Heart left ventricle (tissue), 16 donors: ENCODE results near the gene CLRN3. TPM values are rescaled to one million over a fixed set of nuclear protein-coding genes. Genes with fewer than 3 reads are reported as not detected.

Source experiments
- ATAC-seq, 4 donors: fragments of 200-7000 bp; cut with Tn5 transposase; one replicate each; pipeline ENCODE4 v1.9.1; 2020 to 2022; ENCODE audit warnings: moderate library complexity in 4 of 4, mild to moderate bottlenecking in 3 of 4, moderate number of reproducible peaks in 1 of 4
- DNase-seq, 5 donors: peaks; one replicate each; pipeline ENCODE4 v3.0.0-alpha.2; 2020
- H3K27ac ChIP-seq, 12 donors: fragments of 200-600 bp; sonication (generic) in 4 of 12; one replicate each; pipeline versions ENCODE4 v1.5.0 to v1.8.0; 2016 to 2022; ENCODE audit warnings: mild to moderate bottlenecking in 2 of 12
- H3K27me3 ChIP-seq, 9 donors: fragments of 200-600 bp; sonication (generic) in 2 of 9; one replicate each; pipeline versions ENCODE4 v1.5.1 to v1.8.0; 2016 to 2022; ENCODE audit warnings: mild to moderate bottlenecking in 3 of 9
- H3K36me3 ChIP-seq, 9 donors: fragments of 200-600 bp; sonication (generic) in 2 of 9; one replicate each; pipeline versions ENCODE4 v1.5.0 to v1.8.0; 2018 to 2022; ENCODE audit warnings: mild to moderate bottlenecking in 2 of 9
- H3K4me1 ChIP-seq, 12 donors: fragments of 200-600 bp; sonication (generic) in 4 of 12; one replicate each; pipeline versions ENCODE4 v1.5.0 to v1.8.0; 2016 to 2022; ENCODE audit warnings: mild to moderate bottlenecking in 3 of 12
- H3K4me3 ChIP-seq, 12 donors: fragments of 200-600 bp; sonication (generic) in 4 of 12; one replicate each; pipeline versions ENCODE4 v1.5.0 to v1.8.0; 2017 to 2022; ENCODE audit warnings: mild to moderate bottlenecking in 9 of 12, moderate library complexity in 4 of 12
- H3K9me3 ChIP-seq, 12 donors: fragments of 200-600 bp; sonication (generic) in 4 of 12; one replicate each; pipeline versions ENCODE4 v1.5.0 to v1.8.0; 2016 to 2022; ENCODE audit warnings: mild to moderate bottlenecking in 1 of 12
- POLR2A ChIP-seq, 2 donors: fragments of 450-650 bp; IDR thresholded peaks; one replicate each; pipeline ENCODE4 v1.6.1; 2017; ENCODE audit warnings: antibody characterized with exemption in 2 of 2, mild to moderate bottlenecking in 2 of 2, moderate library complexity in 2 of 2
- WGBS, 4 donors: extraction: QIAGEN DNeasy Blood & Tissue Kit in 2 of 4; methylation state at CpG; one replicate each; pipeline versions ENCODE4 v1.1.5 to v1.1.7; 2013 to 2018; 5-methylcytosine and 5-hydroxymethylcytosine counted together
- intact Hi-C, 10 donors: fragments of 100-400 bp; cut with DNase I; formaldehyde crosslinking; loops; one replicate each; pipeline versions ENCODE4 v1.11.1 to v1.14.2; 2022
- polyA plus RNA-seq, 2 donors: library from polyadenylated mRNA; stranded (reverse); fragments of 200-250 nt; gene quantifications; one replicate each; pipeline ENCODE4 v1.2.3, GENCODE V29; 2013
- total RNA-seq, 9 donors: library from RNA; depleted of rRNA in 2 of 9; stranded (reverse); fragments of >200 nt in 2 of 9; fragmentation: NEBNext Ultra II Directional in 3 of 9; extraction: Animal tissue kit (Norgen Biotek cat#: 25700) in 3 of 9; gene quantifications; one replicate each; pipeline versions ENCODE4 v1.1.0 to v1.2.4, GENCODE V29; 2016 to 2023
- TF ChIP-seq, protein P1 (sequence below), 12 donors: fragments of 200-600 bp; sonication (generic) in 4 of 12; IDR thresholded peaks; one replicate each; pipeline versions ENCODE4 v1.5.0 to v1.8.0; 2018 to 2022; ENCODE audit warnings: antibody characterized with exemption in 12 of 12, mild to moderate bottlenecking in 5 of 12
- donor health status: ischemic (EF 13 %, LVEDD 7.1; RV severe dilation, severe dysfunction).
- donor health status: healthy with polysubstance abuse.
- donor health status: DM: no; HTN: yes; CAD: no.
- donor health status: DM: no; HTN: no; CAD: no.
- donor health status: ischemic (EF 25% LVEDD 6.9; RV normal size, moderate dysfunction).
- donor health status: ischemic (EF 25% LVEDD 5.7; RV mildly dilated, moderate dysfunction).
- donor health status: healthy.
- donor health status: DM: yes; HTN: yes; CAD: no.
- donor health status: ischemic (EF 35%, LVEDD 5.7; RV mildly dilated, moderate dysfunction).
- donor health status: nonischemic (EF 11% LVEDD 7.7; RV severe dilation, severe dysfunction).
- donor health status: DM: yes; HTN: yes; CAD: no.
- donor health status: PGD.
- donor health status: ischemic (EF 29% LVEDD 5.4; RV normal size, mild dysfunction).
- donor health status: nonischemic (EF 23%, LVEDD 6.1; RV moderate dilation, normal function).

The CLRN3 gene
- total and polyA plus RNA-seq, 11 donors, result 0.35 TPM; not detected in 10

DNA sequence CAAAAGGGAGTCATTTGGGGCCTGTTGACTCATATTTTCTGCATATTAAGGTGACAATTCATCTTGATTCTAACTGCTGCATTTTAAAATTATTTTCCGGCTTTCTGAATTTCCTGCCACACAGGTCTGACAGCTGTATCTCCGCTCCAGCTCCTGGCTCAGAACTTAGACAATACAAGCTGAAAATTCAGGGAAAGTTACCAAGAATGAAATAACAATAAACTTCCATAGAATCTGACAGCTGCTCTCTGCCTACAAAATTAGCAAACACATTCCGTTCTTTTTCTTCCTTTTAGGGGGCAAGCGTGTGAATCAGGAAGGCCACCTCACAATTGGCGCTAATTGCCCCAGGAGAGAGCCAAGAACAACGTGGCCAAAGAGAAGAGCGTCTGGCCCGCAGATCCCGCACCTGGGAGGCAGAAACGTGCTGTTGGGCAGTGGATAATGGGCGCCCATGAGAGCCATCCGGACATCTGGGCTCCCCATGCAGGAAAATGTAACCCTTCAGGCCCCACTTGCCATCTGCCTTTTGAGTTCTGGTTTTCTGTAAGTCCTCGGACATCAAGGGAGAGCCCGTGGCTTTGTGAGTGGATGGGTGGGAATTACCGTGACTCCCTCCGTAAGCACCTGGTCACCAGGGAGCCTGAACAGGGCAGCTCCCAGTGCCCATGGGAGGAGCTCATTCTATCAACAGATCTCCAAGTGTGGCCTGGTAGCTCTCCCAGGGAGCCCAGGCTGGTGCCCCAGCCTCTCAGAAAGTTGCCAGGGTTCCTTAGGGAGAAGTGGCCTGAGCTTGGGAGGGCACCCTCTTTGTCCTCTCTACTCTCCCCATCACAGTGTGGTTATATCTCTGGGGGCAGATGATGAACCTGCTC lies 5.0 kb downstream of the CLRN3 start:
- H3K36me3 ChIP-seq, result no peaks in the 10 kb centered on the region
- WGBS, 4 donors, result 63 to 68% (median 66%) methylated on average over 16 of the region's 16 CpGs
- peak in 1 of 4 donors; percentile 38 for ATAC-seq
- no peaks in the 10 kb centered on the region for H3K27me3 ChIP-seq
- intact Hi-C loops, result no loop called here
- DNase-seq, result no peak
- TF ChIP-seq, protein P1, sequence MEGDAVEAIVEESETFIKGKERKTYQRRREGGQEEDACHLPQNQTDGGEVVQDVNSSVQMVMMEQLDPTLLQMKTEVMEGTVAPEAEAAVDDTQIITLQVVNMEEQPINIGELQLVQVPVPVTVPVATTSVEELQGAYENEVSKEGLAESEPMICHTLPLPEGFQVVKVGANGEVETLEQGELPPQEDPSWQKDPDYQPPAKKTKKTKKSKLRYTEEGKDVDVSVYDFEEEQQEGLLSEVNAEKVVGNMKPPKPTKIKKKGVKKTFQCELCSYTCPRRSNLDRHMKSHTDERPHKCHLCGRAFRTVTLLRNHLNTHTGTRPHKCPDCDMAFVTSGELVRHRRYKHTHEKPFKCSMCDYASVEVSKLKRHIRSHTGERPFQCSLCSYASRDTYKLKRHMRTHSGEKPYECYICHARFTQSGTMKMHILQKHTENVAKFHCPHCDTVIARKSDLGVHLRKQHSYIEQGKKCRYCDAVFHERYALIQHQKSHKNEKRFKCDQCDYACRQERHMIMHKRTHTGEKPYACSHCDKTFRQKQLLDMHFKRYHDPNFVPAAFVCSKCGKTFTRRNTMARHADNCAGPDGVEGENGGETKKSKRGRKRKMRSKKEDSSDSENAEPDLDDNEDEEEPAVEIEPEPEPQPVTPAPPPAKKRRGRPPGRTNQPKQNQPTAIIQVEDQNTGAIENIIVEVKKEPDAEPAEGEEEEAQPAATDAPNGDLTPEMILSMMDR (IDR thresholded peaks at IDR 0.05), result no peak
- no peak for TF ChIP-seq POLR2A (IDR thresholded peaks at IDR 0.05)
- H3K9me3 ChIP-seq, result no peaks in the 10 kb centered on the region
- peaks cover 0 to 46% (median 4%) of the 10 kb centered on the region in 12 donors for H3K4me1 ChIP-seq
- H3K27ac ChIP-seq, result no peak overlapping the region
- no peak overlapping the region for H3K4me3 ChIP-seq

DNA sequence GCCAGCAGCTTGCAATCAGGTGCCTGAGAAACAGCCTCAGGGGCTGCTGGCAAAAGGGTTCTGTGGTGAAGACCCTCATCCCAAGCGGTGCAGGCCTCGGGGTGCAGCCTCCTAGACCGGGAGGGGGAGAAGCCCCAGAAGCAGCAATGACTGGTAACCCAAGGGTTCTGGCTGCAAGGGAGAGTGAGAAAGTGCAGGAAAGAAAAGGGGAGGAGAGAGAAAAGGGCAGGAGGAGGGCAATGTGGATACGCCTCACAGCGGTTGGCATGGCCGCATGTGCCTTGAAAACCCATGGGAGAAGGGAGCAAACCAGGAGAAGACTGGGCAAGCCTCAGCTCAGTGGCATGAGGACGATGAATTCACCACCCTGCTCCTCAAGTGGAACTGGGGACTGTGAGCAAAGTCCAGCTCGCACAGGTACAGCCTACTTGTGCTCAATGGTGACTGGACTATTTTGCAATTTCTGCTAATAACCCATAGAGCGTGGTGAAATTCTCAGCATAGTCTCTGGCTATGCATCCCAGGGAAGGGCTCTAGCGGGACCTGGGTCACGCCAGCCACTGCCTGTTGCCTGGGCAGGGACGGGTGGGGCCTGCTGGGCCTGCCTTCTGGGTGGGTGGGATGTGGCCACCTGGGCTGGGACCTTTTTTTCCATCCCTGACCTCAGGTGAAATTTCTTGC lies 6.2 kb downstream of the CLRN3 start:
- peaks cover 0 to 58% (median 4%) of the 10 kb centered on the region in 12 donors for H3K4me1 ChIP-seq
- no peaks in the 10 kb centered on the region for H3K27me3 ChIP-seq
- TF ChIP-seq, protein P1 (IDR thresholded peaks at IDR 0.05), result no peak
- no peak for TF ChIP-seq POLR2A (IDR thresholded peaks at IDR 0.05)
- 90 to 94% (median 92%) methylated on average over 12 of the region's 12 CpGs for WGBS, 4 donors
- ATAC-seq (peak in 1 of 4 donors; percentile 21), DNase-seq (no peak)
- no peaks in the 10 kb centered on the region for H3K9me3 ChIP-seq
- intact Hi-C loops, result no loop called here
- H3K27ac ChIP-seq, result no peak overlapping the region
- H3K4me3 ChIP-seq, result no peak overlapping the region
- no peaks in the 10 kb centered on the region for H3K36me3 ChIP-seq

DNA sequence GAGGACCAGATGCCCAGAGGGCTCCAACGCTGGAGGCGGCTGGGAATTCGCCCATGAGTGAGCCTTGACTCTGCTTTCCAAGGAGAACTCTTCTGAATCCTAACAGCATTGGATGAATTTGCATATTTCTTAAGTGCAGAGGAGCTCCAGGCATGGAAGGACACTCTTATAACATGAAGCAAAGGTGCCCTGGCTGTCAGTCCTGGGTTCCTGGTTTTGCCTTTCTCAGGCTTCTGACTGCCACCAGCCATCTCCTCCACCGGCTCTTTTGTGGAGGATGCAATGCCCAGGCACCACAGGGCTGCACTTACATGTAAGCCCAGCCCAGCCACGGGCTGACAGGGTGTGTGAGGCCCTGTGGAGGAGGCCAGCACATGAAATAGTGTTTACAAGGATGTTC lies 8.2 kb downstream of the CLRN3 start:
- Histone ChIP-seq H3K4me3 (no peak overlapping the region), H3K36me3 (no peaks in the 10 kb centered on the region), H3K27ac (no peak overlapping the region), H3K4me1 (peaks cover 0 to 65% (median 4%) of the 10 kb centered on the region in 12 donors), H3K27me3 (no peaks in the 10 kb centered on the region), H3K9me3 (no peaks in the 10 kb centered on the region)
- DNase-seq (no peak), ATAC-seq (no peak)
- intact Hi-C loops, result no loop called here
- TF ChIP-seq, protein P1 (IDR thresholded peaks at IDR 0.05), result no peak
- TF ChIP-seq POLR2A (IDR thresholded peaks at IDR 0.05), result no peak
- WGBS, 4 donors, result 71 to 87% (median 85%) methylated on average over 2 to 5 of the region's 5 CpGs

DNA sequence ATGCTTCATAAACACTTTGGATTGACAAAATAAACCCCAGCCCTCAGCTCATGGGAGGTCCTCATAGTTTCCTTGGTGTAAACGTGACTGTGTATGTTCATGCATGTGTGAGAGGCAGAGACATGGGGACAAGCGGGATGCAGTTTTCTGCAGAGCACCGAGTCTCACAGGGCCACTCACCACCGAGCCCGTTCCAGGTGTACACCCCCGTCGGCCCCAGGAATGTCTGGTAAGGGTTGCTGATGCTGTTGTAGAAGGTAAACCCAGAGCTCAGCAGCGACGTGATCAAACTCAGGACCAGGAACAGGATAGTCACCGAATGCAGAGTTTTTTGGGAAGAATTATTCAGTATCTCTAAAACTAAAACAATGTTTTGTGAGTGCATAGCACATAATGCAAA lies 9.2 kb downstream of the CLRN3 start:
- Histone ChIP-seq H3K27ac (no peak overlapping the region), H3K9me3 (no peaks in the 10 kb centered on the region), H3K4me3 (no peak overlapping the region), H3K27me3 (no peaks in the 10 kb centered on the region), H3K36me3 (no peaks in the 10 kb centered on the region), H3K4me1 (peaks cover 0 to 61% (median 3%) of the 10 kb centered on the region in 12 donors)
- DNase-seq, result no peak
- no peak for ATAC-seq
- intact Hi-C loops, result no loop called here
- 89 to 97% (median 90%) methylated on average over 10 of the region's 10 CpGs for WGBS, 4 donors
- TF ChIP-seq POLR2A (IDR thresholded peaks at IDR 0.05), result no peak
- TF ChIP-seq, protein P1 (IDR thresholded peaks at IDR 0.05), result no peak
